K562 (cell line): ENCODE measurements around the gene CDKN2D. TPM values are rescaled to one million over a fixed set of nuclear protein-coding genes. Genes with fewer than 3 reads are reported as not detected.

Experiments used
- CREB1 ChIP-seq, 2 experiments: sonication (generic) in 1 of 2; formaldehyde crosslinking in 1 of 2; IDR thresholded peaks; 2 replicates each; pipeline versions ENCODE4 v1.6.1 to v1.8.0; 2012 to 2022; ENCODE audit warnings: inconsistent platforms in 1 of 2, mild to moderate bottlenecking in 1 of 2, missing genetic modification reagents in 1 of 2, moderate library complexity in 1 of 2
- PURB ChIP-seq: sonication (generic); formaldehyde crosslinking; IDR thresholded peaks from 2 replicates; pipeline ENCODE4 v1.9.0; 2021; ENCODE audit warnings: low read depth, mild to moderate bottlenecking, missing genetic modification reagents
- ZNF253 ChIP-seq: fragments of 250-450 bp; sonication (Bioruptor Pico); conservative IDR thresholded peaks from 2 replicates; pipeline ENCODE4 v1.6.1; 2021; ENCODE audit warnings: mild to moderate bottlenecking
- ZNF263 ChIP-seq: sonication (generic); formaldehyde crosslinking; IDR thresholded peaks from 2 replicates; pipeline ENCODE4 v1.8.0; 2022; ENCODE audit warnings: mild to moderate bottlenecking, missing genetic modification reagents, borderline replicate concordance
- polyA plus RNA-seq, 8 experiments: library from polyadenylated mRNA; depleted of rRNA in 4 of 8; stranded (reverse) in 5 of 8; unstranded in 3 of 8; fragments of >200 nt; fragmentation: Nextera tagmentation in 2 of 8; fragmentation: Illumina TruSeq in 1 of 8; extraction: Ambion mirVana in 2 of 8; extraction: Trizol in 1 of 8; gene quantifications; 2 replicates each; pipeline versions ENCODE4 v1.2.1 to v1.2.3, GENCODE V29; 2011 to 2014; ENCODE audit warnings: inconsistent platforms in 1 of 8, missing spikeins in 1 of 8
- total RNA-seq, 7 experiments: library from RNA; depleted of rRNA in 6 of 7; stranded (reverse); fragments of >200 nt in 6 of 7; fragmentation: Illumina TruSeq in 2 of 7; extraction: Trizol in 2 of 7; gene quantifications; 2 replicates each; pipeline versions ENCODE4 v1.2.1 to v1.2.3, GENCODE V29; 2011 to 2021; ENCODE audit warnings: low replicate concordance in 1 of 7
- TF ChIP-seq, protein P1 (sequence below): fragments of 250-450 bp; sonication (Bioruptor Pico); IDR thresholded peaks from 2 replicates; pipeline ENCODE4 v1.4.0; 2020
- TF ChIP-seq, protein P2 (sequence below), 2 experiments: fragments of 450-650 bp in 1 of 2; sonication (generic) in 1 of 2; formaldehyde crosslinking; conservative IDR thresholded peaks; 2 replicates each; pipeline versions ENCODE4 v1.4.0 to v1.8.1; 2020 to 2022; ENCODE audit warnings: mild to moderate bottlenecking in 1 of 2, missing genetic modification reagents in 1 of 2
- TF ChIP-seq, protein P3 (sequence below): fragments of 450-650 bp; IDR thresholded peaks from 2 replicates; pipeline ENCODE4 v1.6.1; 2017; ENCODE audit warnings: antibody characterized with exemption, mild to moderate bottlenecking
- TF ChIP-seq, protein P4 (sequence below): fragments of 250-450 bp; sonication (Bioruptor Pico); IDR thresholded peaks from 2 replicates; pipeline ENCODE4 v1.5.0; 2021
- TF ChIP-seq, protein P5 (sequence below), 2 experiments: fragments of 450-650 bp; IDR thresholded peaks; 2 replicates each; pipeline ENCODE4 v1.6.1; 2018; ENCODE audit warnings: mild to moderate bottlenecking in 2 of 2, low read depth in 1 of 2; ENCODE audit not compliant: partially characterized antibody in 2 of 2

CDKN2D gene
- total and polyA plus RNA-seq, 9 of the 15 experiments (the other 6 are each of a cell fraction or from before 2014, with no cell fraction given), result 0.41 to 8.2 (median 3.7) TPM

DNA sequence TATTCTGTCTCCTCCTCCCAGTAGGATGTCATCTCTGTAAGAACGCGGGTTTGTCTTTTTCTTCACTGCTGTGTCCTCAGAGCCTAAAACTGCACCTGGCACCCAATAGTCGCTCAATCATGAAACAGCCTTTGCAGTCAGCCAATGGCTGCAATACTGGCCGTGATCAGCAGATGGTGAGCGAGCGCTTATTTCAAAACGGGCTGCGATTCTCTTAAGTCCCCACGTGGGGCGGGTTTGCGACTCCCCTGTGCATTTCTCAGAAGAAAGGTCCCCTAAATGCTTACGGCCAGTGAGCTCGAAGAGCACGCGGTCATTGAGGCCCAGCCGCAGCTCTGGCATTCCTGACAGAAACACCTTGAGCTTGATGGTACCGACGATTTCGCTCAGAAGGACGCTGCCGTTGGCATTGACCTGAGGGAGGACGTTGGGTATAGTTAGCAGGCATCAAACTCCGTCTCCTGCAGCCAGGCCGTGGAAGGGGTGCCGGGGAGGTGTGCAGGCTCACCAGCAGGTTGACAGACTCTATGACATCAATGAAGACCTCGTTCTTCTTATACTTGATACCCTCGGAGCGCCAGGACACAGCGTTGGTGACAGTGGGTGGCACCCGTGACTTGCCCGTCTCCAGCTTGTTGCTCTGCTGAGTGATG, 12.3 kb upstream of the CDKN2D start (continued):
- TF ChIP-seq, protein P1, sequence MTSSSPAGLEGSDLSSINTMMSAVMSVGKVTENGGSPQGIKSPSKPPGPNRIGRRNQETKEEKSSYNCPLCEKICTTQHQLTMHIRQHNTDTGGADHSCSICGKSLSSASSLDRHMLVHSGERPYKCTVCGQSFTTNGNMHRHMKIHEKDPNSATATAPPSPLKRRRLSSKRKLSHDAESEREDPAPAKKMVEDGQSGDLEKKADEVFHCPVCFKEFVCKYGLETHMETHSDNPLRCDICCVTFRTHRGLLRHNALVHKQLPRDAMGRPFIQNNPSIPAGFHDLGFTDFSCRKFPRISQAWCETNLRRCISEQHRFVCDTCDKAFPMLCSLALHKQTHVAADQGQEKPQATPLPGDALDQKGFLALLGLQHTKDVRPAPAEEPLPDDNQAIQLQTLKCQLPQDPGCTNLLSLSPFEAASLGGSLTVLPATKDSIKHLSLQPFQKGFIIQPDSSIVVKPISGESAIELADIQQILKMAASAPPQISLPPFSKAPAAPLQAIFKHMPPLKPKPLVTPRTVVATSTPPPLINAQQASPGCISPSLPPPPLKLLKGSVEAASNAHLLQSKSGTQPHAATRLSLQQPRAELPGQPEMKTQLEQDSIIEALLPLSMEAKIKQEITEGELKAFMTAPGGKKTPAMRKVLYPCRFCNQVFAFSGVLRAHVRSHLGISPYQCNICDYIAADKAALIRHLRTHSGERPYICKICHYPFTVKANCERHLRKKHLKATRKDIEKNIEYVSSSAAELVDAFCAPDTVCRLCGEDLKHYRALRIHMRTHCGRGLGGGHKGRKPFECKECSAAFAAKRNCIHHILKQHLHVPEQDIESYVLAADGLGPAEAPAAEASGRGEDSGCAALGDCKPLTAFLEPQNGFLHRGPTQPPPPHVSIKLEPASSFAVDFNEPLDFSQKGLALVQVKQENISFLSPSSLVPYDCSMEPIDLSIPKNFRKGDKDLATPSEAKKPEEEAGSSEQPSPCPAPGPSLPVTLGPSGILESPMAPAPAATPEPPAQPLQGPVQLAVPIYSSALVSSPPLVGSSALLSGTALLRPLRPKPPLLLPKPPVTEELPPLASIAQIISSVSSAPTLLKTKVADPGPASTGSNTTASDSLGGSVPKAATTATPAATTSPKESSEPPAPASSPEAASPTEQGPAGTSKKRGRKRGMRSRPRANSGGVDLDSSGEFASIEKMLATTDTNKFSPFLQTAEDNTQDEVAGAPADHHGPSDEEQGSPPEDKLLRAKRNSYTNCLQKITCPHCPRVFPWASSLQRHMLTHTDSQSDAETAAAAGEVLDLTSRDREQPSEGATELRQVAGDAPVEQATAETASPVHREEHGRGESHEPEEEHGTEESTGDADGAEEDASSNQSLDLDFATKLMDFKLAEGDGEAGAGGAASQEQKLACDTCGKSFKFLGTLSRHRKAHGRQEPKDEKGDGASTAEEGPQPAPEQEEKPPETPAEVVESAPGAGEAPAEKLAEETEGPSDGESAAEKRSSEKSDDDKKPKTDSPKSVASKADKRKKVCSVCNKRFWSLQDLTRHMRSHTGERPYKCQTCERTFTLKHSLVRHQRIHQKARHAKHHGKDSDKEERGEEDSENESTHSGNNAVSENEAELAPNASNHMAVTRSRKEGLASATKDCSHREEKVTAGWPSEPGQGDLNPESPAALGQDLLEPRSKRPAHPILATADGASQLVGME (CRISPR knock-in tag), result no peak
- TF ChIP-seq, protein P2, sequence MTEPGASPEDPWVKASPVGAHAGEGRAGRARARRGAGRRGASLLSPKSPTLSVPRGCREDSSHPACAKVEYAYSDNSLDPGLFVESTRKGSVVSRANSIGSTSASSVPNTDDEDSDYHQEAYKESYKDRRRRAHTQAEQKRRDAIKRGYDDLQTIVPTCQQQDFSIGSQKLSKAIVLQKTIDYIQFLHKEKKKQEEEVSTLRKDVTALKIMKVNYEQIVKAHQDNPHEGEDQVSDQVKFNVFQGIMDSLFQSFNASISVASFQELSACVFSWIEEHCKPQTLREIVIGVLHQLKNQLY (CRISPR knock-in tag; conservative IDR thresholded peaks at IDR 0.05), result no peak
- TF ChIP-seq CREB1 (IDR thresholded peaks at IDR 0.05) (no peak), CREB1 (CRISPR knock-in tag; IDR thresholded peaks at IDR 0.05) (0 out of 2 replicates have a peak, but pooled peaks have one; percentile 35), ZNF263 (CRISPR knock-in tag) (no peak), PURB (CRISPR knock-in tag) (no peak), ZNF253 (CRISPR knock-in tag) (no peak)
- TF ChIP-seq, protein P3, sequence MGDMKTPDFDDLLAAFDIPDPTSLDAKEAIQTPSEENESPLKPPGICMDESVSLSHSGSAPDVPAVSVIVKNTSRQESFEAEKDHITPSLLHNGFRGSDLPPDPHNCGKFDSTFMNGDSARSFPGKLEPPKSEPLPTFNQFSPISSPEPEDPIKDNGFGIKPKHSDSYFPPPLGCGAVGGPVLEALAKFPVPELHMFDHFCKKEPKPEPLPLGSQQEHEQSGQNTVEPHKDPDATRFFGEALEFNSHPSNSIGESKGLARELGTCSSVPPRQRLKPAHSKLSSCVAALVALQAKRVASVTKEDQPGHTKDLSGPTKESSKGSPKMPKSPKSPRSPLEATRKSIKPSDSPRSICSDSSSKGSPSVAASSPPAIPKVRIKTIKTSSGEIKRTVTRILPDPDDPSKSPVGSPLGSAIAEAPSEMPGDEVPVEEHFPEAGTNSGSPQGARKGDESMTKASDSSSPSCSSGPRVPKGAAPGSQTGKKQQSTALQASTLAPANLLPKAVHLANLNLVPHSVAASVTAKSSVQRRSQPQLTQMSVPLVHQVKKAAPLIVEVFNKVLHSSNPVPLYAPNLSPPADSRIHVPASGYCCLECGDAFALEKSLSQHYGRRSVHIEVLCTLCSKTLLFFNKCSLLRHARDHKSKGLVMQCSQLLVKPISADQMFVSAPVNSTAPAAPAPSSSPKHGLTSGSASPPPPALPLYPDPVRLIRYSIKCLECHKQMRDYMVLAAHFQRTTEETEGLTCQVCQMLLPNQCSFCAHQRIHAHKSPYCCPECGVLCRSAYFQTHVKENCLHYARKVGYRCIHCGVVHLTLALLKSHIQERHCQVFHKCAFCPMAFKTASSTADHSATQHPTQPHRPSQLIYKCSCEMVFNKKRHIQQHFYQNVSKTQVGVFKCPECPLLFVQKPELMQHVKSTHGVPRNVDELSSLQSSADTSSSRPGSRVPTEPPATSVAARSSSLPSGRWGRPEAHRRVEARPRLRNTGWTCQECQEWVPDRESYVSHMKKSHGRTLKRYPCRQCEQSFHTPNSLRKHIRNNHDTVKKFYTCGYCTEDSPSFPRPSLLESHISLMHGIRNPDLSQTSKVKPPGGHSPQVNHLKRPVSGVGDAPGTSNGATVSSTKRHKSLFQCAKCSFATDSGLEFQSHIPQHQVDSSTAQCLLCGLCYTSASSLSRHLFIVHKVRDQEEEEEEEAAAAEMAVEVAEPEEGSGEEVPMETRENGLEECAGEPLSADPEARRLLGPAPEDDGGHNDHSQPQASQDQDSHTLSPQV, result no peak
- TF ChIP-seq, protein P4, sequence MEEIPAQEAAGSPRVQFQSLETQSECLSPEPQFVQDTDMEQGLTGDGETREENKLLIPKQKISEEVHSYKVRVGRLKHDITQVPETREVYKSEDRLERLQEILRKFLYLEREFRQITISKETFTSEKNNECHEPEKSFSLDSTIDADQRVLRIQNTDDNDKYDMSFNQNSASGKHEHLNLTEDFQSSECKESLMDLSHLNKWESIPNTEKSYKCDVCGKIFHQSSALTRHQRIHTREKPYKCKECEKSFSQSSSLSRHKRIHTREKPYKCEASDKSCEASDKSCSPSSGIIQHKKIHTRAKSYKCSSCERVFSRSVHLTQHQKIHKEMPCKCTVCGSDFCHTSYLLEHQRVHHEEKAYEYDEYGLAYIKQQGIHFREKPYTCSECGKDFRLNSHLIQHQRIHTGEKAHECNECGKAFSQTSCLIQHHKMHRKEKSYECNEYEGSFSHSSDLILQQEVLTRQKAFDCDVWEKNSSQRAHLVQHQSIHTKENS (CRISPR knock-in tag), result no peak
- TF ChIP-seq, protein P5, sequence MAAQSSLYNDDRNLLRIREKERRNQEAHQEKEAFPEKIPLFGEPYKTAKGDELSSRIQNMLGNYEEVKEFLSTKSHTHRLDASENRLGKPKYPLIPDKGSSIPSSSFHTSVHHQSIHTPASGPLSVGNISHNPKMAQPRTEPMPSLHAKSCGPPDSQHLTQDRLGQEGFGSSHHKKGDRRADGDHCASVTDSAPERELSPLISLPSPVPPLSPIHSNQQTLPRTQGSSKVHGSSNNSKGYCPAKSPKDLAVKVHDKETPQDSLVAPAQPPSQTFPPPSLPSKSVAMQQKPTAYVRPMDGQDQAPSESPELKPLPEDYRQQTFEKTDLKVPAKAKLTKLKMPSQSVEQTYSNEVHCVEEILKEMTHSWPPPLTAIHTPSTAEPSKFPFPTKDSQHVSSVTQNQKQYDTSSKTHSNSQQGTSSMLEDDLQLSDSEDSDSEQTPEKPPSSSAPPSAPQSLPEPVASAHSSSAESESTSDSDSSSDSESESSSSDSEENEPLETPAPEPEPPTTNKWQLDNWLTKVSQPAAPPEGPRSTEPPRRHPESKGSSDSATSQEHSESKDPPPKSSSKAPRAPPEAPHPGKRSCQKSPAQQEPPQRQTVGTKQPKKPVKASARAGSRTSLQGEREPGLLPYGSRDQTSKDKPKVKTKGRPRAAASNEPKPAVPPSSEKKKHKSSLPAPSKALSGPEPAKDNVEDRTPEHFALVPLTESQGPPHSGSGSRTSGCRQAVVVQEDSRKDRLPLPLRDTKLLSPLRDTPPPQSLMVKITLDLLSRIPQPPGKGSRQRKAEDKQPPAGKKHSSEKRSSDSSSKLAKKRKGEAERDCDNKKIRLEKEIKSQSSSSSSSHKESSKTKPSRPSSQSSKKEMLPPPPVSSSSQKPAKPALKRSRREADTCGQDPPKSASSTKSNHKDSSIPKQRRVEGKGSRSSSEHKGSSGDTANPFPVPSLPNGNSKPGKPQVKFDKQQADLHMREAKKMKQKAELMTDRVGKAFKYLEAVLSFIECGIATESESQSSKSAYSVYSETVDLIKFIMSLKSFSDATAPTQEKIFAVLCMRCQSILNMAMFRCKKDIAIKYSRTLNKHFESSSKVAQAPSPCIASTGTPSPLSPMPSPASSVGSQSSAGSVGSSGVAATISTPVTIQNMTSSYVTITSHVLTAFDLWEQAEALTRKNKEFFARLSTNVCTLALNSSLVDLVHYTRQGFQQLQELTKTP (IDR thresholded peaks at IDR 0.05; ENCODE audit: low read depth in 1 of 2, partially characterized antibody in 2 of 2), result no peak
